Keratinocyte (primary cell): ENCODE results near the gene ATPAF1.

ENCODE experiments used
- CTCF ChIP-seq, 3 experiments: IDR thresholded peaks in 1 of 3; conservative IDR thresholded peaks in 1 of 3; optimal IDR thresholded peaks in 1 of 3; 2 replicates in 2 of 3; 3 replicates in 1 of 3; pipeline versions ENCODE3 to v1.5.1; 2011; ENCODE audit warnings: low read length in 3 of 3, mild to moderate bottlenecking in 3 of 3, moderate library complexity in 2 of 3, control low read depth in 1 of 3, inconsistent platforms in 1 of 3; ENCODE audit not compliant: insufficient read depth in 2 of 3; ENCODE audit errors: extremely low read depth in 1 of 3
- EZH2 ChIP-seq: IDR thresholded peaks from one replicate; pipeline ENCODE4 v1.6.1; 2012; ENCODE audit warnings: inconsistent platforms, mild to moderate bottlenecking, low read length, moderate library complexity

- TF ChIP-seq EZH2: no peak
- TF ChIP-seq CTCF (optimal IDR thresholded peaks at IDR 0.05 in 1 of 3, IDR thresholded peaks at IDR 0.05 in 1 of 3, conservative IDR thresholded peaks at IDR 0.05 in 1 of 3; ENCODE audit: extremely low read depth in 1 of 3, insufficient read depth in 2 of 3, low read length in 3 of 3): no peak
Measured at GRCh38 chr1:46617108-46617800, 50.9 kb downstream of the ATPAF1 start.
